ENCODE data around the gene FOXN3. TPM values are rescaled to one million over a fixed set of nuclear protein-coding genes. Genes with fewer than 3 reads are reported as not detected.
A peak's percentile ranks its signal among the peaks of the same experiment; 100 is the strongest.

FOXN3 gene
- total RNA-seq, 4 donors from 2014 or later = 27.4 to 91.4 (median 39.2) TPM

- intact Hi-C loops (cut with DNase I) = no loop called here
- H3K27me3 ChIP-seq = no peaks in the 10 kb centered on the region
- TF ChIP-seq POLR2A (IDR thresholded peaks at IDR 0.05) (no peak), CTCF (IDR thresholded peaks at IDR 0.05) (no peak)
- H3K4me3 ChIP-seq = no peak overlapping the region
- peaks cover 0 to 77% (median 0%) of the 10 kb centered on the region in 3 donors for H3K36me3 ChIP-seq
- WGBS, 2 donors = 75% methylated on average over 8 of the region's 8 CpGs
- peaks cover 0 to 4% (median 0%) of the 10 kb centered on the region in 3 donors for H3K9me3 ChIP-seq
- peaks cover 4 to 17% (median 4%) of the 10 kb centered on the region in 3 donors for H3K4me1 ChIP-seq
- no peak for DNase-seq
- H3K27ac ChIP-seq = no peak overlapping the region
Measured at GRCh38 chr14:89175881-89176799, 240.9 kb downstream of the FOXN3 start.

- Histone ChIP-seq H3K4me1 (peaks cover 0 to 5% (median 0%) of the 10 kb centered on the region in 3 donors), H3K4me3 (no peak overlapping the region), H3K27ac (no peak overlapping the region), H3K27me3 (no peaks in the 10 kb centered on the region), H3K9me3 (peaks cover 0 to 4% (median 0%) of the 10 kb centered on the region in 3 donors), H3K36me3 (peaks cover 0 to 45% (median 0%) of the 10 kb centered on the region in 3 donors)
- intact Hi-C loops (cut with DNase I) = no loop called here
- DNase-seq = no peak
- TF ChIP-seq POLR2A (IDR thresholded peaks at IDR 0.05) = no peak
- no peak for TF ChIP-seq CTCF (IDR thresholded peaks at IDR 0.05)
Measured at GRCh38 chr14:89171628-89172027, 245.4 kb downstream of the FOXN3 start.

- peaks cover 0 to 4% (median 0%) of the 10 kb centered on the region in 3 donors for H3K9me3 ChIP-seq
- DNase-seq = no peak
- H3K27me3 ChIP-seq = no peaks in the 10 kb centered on the region
- TF ChIP-seq POLR2A (IDR thresholded peaks at IDR 0.05) (no peak), CTCF (IDR thresholded peaks at IDR 0.05) (no peak)
- H3K27ac ChIP-seq = no peak overlapping the region
- H3K4me1 ChIP-seq = peaks cover 0 to 4% (median 0%) of the 10 kb centered on the region in 3 donors
- intact Hi-C loops (cut with DNase I) = no loop called here
- H3K36me3 ChIP-seq = peaks cover 0 to 41% (median 0%) of the 10 kb centered on the region in 3 donors
- H3K4me3 ChIP-seq = no peak overlapping the region
- 45 to 47% methylated on average over 2 of the region's 2 CpGs for WGBS, 2 donors
Measured at GRCh38 chr14:89171168-89171567, 245.9 kb downstream of the FOXN3 start.

GRCh38 chr14:89167705-89168104 lies 249.3 kb downstream of the FOXN3 start:
- Histone ChIP-seq H3K27ac (no peak overlapping the region), H3K4me3 (no peak overlapping the region), H3K27me3 (no peaks in the 10 kb centered on the region), H3K4me1 (peaks cover 6 to 26% (median 11%) of the 10 kb centered on the region in 3 donors), H3K36me3 (peaks cover 0 to 28% (median 2%) of the 10 kb centered on the region in 3 donors), H3K9me3 (peaks cover 0 to 4% (median 0%) of the 10 kb centered on the region in 3 donors)
- intact Hi-C loops (cut with DNase I) = no loop called here
- no peak for TF ChIP-seq POLR2A (IDR thresholded peaks at IDR 0.05)
- TF ChIP-seq CTCF (IDR thresholded peaks at IDR 0.05) = no peak
- DNase-seq = no peak
- WGBS, 2 donors = 76 to 79% methylated on average over 5 to 6 of the region's 6 CpGs

GRCh38 chr14:89166633-89167032 lies 250.4 kb downstream of the FOXN3 start:
- Histone ChIP-seq H3K27me3 (no peaks in the 10 kb centered on the region), H3K36me3 (peaks cover 0 to 29% (median 7%) of the 10 kb centered on the region in 3 donors), H3K27ac (peak overlapping the region in 2 of 4 donors; percentile 70 to 86), H3K9me3 (no peaks in the 10 kb centered on the region), H3K4me1 (peaks cover 6 to 26% (median 11%) of the 10 kb centered on the region in 3 donors), H3K4me3 (no peak overlapping the region)
- WGBS, 2 donors = 80 to 88% methylated on average over 4 of the region's 4 CpGs
- TF ChIP-seq POLR2A (IDR thresholded peaks at IDR 0.05) (no peak), CTCF (IDR thresholded peaks at IDR 0.05) (no peak)
- DNase-seq = no peak
- intact Hi-C loops (cut with DNase I) = no loop called here
